Frontal cortex (tissue), 4 donors: ENCODE data around the gene CAMK1D. TPM values are rescaled to one million over a fixed set of nuclear protein-coding genes. Genes with fewer than 3 reads are reported as not detected.

Experiments used
- DNase-seq, 2 donors: peaks; one replicate each; pipeline ENCODE4 v3.0.0; 2012; ENCODE audit warnings: low spot score in 2 of 2
- FAIRE-seq: peaks from 2 replicates; lab custom pipeline; 2012; peaks lifted over from hg19 to GRCh38; lab: Jason Lieb, UNC
- total RNA-seq: library from RNA; depleted of rRNA; stranded (reverse); fragments of >200 nt; gene quantifications from one replicate; pipeline ENCODE4 v1.2.3, GENCODE V29; 2014
- donor health status: control.
- donor health status: control.
- donor health status: control.

Gene CAMK1D
- total RNA-seq, 1 donor from 2014 or later, result 19.2 TPM

DNA sequence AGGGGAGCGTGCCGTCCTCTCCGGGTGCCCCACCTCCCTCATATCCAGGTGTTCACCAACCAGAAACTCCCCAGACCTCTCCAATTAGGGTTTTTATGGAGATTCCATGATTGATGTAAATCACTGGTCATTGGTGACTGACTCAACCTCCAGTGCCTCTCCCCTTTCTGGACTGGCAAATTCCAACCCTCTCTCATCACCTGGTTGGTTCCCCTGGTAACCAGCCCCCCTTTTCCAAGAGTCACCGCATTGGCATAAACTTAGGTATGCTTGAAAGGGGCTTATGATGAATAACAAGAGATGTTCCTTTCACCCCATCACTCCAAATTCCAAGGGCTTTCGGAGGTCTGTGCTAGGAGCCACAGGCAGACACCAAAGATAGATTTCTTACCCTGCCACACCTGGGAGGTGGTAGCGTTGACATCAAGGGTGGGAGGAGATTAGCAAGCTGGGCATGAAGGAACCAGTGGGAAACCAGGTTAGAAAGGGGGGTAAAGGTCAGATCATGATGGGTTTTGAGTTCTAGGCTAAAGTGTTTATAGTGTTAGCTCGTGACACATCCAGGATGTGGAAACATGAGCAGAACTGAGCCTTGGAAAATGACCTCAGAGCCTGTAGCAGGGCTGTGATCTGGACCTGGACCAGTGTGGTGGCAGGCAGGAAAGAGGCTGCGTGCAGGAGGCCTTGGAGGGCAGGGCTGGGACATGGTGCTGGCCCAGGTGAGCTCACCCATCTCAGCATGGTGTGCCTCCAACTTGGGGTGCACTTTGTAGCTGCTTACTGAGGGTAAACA is 45.1 kb downstream of the CAMK1D start:
- FAIRE-seq, result no peak
- DNase-seq, result no peak

DNA sequence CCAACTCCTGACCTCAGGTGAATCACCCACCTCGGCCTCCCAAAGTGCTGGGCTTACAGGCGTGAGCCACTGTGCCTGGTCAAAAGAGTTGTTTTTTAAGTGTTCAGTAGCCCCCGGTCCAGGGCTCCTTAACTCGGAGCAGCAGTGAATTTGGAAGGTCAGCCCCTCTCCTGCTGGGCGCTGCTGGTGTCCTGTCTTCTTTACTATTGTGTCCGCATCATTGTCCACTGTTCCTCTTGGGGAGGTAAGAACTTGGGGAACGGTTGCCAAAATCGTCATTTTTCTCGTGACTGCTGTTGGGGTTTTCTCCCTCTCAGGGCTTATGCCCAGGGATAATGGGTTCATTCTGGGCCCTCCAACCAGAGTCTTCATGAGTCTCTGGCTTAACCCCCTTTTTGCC is 46.7 kb downstream of the CAMK1D start:
- no peak for DNase-seq
- no peak for FAIRE-seq

DNA sequence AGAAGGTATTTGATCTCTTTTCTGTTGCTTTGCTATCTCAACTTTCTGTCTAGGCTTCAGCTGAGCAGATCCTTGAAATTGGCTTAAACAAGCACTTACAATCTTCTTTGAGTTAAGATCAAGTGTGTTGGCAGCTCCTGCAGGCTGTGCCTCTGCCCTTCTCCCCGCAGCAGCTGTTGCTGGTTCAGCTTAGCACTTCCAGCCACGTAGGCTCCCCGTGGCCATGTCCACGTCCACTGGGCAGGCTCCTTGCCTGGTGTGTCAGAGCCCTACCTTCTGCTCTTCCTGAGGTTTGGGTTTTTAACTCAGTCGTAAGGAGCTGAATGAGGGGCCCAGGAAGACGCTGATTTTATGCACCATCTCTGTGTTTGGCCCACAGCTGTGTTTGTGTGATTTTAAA is 47.2 kb downstream of the CAMK1D start:
- FAIRE-seq, result no peak
- no peak for DNase-seq

DNA sequence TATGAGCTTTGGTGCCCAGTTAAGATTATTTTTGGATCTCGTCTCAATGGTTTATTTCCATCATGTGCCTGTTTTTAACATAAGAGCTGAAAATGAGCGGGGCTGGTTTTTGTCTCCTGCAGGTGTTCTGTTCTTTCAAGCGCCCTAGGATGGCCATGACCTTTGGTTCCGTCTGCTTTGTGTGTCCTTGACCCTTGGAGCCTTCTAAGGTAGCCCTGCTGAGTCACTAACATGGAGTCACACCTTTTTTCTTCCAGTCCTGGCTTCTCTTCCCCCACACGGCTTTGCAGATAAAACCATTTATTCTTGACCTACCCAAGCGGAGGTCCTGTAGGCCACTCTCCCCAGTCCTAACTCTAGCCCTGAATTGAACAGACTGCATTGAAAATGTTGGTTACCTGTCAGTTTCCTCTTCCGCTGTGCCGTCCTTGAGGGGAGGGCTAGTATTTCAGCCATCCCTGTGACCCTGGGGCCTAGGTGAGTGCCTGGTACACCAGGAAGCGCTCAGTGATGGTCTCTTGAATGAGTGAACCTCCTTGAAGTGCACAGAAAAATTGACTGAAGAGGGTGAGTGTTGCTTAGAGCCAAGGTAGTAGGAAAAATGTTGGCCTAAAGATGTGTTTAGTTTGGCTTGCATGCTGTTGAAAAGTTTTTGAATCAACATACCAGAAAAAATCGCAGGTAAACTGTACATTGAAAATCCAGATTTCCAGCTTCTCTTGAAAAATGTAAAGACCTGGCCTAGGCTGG is 48.0 kb downstream of the CAMK1D start:
- FAIRE-seq (no peak), DNase-seq (no peak)

DNA sequence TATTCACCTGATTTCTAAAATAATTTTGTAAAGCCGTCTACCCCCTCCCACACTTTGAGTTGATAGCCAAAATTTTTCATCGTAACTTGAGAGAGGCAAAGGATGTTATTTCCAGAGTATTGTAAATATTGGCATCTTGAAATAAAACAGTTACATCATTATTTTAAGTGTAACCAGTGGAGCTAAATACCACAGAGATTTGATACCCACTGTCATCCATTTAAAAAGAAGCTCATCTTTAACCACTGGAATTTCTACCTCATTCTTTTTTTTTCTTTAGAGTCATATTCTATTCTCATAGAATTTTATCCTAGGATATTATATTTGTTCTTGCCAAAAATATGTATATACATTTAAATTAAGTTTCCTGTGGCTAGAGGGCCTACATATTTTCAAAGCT is 48.6 kb downstream of the CAMK1D start:
- no peak for DNase-seq
- no peak for FAIRE-seq

DNA sequence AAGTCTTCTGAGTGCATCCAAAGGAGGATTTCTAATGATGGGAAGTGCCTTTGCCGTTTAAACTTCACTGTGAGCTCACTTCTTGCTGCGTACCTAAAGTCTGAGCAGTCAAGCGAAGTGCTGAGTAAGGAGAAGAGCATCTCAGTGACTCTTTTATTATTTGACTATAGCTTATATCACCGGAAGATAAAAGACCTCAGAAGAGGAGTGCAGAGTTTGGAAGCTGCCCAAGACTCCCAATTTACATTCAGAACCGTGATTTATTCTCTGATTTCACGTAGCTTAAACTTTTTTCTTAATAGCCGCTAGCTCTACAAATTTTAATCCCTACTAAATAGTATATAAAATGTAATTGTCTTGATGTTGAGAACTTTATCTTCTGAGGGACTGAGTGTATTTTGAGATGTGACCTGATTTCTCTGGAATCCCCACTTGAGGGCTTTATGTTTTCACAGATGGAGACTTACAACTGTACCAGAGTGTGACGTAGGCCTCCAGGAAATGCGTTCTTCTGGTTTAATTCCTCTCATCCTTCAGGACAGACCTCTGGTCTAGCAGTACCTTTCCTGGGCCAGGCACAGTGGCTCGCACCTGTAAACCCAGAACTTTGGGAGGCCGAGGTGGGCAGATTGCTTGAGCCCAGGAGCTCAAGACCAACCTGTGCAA is 51.1 kb downstream of the CAMK1D start:
- no peak for FAIRE-seq
- no peak for DNase-seq

DNA sequence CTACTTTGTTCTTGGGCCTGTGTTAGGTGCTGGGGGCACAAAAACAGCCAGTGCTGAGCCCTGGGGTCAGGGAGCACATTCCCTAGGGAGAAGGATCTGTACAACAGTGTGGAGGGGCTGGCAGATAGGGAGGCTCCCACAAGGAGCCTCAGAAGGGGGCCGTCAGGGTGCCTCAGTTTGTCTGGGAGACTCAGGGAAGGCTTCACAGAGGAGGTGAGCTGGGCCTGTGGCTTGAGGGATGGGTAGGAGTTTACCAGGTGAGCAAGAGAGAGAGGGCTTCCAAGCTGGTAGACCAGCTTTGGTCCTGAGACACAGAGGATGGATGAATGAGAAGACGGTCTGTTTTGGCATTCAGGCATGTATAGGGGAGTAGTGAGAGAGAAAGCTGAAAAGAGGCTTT is 52.1 kb downstream of the CAMK1D start:
- no peak for FAIRE-seq

DNA sequence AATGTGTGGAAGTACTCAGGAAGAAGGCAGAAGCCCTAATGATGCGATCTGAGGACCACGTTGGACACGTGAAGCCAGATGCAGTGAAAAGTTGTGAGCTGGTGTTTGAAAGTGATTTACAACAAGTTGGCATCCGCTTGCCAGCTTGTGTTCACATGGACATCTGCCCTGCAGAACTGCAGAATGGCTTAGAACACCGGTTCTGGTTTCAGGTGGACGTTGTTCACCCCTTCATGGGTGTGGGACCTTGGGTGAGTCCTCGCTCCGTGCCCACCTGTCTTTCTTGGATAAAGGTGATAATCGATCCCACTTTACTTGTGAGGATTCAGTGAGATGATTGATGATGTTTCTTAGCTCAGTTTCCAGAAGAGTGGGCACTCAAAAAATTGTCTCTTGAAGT is 53.8 kb downstream of the CAMK1D start:
- no peak for FAIRE-seq
- no peak for DNase-seq

More for the DNA sequence above, 52.1 kb downstream of the CAMK1D start:
- DNase-seq, result no peak

DNA sequence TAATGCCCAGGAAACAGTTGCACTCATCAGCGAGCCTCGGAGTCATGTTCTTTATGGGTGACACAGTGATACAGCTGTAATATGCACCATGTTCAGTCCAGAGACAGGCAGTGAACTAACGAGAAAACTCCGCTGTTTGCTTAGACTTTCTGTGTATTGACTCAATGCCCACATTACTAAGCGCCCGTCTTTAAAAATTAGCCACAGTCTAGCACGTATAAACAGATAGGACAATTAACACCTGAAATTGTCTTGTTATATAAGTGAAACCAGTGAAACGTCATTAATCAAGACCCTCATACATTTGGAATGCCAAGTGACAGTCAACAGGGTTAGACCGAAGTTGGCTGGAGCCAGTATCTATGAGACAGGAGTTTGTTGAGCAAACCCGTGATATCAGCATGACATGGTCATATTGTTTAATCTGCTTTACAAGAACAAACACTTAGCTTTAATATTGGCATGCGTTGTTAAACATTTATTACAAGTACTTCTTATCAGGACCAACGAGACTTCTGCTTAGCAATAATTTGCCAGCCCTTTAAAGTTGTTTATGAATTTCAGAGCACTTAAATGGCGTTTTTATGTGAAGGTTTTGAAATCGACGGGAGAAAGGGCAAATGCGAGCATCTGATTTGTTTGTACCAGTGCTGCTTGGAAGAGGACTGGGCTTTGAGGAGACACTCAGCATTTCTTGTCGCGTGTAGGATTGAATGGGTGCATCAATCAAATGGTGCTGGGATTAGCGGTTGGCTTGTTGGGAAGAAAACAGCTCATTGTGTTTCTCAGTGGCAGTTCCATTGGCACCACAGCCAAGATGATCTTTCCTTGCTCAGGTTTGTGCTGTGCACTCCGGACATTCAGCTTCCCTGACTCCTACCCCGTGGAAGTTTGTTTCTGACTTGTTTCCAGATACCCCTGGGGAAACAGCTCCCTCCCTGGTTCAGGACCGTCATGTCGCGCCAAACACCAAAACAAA is 56.3 kb downstream of the CAMK1D start:
- FAIRE-seq (no peak), DNase-seq (no peak)

DNA sequence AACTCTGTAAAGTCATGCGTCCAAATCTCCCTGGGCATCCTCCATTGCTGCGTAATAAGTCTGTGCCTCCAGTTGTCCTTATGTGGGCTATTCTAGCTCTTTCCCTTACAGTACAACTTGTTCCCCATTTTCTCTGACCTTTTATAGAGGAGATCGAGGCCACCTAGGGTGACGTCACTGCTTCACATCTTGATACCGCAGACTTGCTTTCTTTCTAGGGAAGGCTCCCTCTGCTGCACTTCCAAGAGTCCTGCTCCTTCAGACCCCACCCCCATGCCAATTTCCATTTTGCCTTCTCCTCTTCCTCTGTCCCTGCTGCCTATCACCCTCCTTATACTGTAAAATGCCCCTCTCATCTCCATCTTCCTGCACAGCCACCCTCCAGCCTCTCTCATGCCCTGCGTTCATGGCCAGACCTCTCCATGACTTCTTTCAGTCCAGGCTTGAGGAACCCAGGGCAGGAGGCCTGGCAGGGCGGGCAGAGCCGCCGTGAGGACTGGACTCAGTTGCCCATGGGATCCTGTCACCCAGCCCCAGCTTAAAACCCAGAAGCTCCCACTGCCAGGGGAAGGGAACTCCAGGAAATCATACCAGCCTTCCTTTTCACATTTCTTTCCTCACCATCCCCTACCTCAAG is 57.5 kb downstream of the CAMK1D start:
- DNase-seq (no peak), FAIRE-seq (no peak)

DNA sequence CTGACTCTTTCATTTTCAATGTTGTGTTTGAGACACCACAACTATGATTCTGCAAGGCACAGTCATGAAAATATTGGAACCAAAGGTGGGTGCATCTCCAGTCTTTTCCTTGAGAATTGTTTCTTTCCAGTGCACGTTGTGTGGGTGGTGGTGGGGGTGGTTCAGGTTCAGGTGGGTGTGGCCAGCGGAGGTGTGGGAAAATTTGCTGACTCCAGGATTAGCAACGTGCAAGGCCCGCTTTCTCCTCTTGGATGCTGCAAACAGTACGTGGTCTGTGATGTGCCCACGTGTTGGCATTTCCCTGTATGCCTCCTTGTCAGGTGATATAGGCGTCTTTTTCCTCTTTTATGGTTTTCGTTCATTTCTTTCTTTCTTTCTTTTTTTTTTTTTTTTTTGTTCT is 59.1 kb downstream of the CAMK1D start:
- FAIRE-seq, result no peak

DNA sequence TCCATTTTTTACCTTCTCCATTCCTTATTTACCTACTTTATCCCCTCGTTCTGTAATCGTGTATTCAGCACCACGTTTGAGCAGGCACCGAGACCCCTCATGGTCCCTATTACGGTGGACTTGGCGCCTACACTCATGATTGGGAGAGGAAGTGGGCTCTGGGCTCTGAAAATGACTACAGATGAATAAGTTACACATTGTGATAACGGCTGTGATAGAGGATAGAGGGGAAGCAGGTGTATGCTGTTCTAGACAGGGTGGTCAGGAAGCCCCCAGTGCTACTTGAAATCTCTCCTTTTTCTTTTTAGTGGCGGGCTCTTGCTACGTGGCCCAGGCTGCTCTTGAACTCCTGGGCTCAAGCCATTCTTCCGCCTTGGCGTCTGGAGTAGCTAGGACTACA is 59.8 kb downstream of the CAMK1D start:
- DNase-seq, result no peak
- no peak for FAIRE-seq

More for the DNA sequence above, 59.1 kb downstream of the CAMK1D start:
- DNase-seq, result no peak

DNA sequence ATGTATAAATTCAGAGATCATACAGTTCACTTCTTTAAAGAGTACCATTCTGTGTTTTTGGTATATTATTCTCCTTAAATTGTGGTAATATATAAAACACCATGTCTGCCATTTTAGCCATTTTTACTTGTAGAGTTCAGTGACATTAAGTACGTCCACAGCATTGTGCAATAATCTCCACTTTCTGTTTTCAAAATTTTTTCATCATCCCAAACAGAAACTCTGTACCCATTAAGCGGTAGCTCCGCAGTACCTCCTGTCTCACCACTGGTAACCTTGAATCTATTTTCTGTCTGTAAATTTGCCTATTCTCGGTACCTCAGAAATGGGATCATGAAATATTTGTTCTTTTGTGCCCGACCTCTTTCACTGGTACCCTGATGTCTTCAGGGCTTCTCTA is 60.3 kb downstream of the CAMK1D start:
- FAIRE-seq (no peak), DNase-seq (no peak)

DNA sequence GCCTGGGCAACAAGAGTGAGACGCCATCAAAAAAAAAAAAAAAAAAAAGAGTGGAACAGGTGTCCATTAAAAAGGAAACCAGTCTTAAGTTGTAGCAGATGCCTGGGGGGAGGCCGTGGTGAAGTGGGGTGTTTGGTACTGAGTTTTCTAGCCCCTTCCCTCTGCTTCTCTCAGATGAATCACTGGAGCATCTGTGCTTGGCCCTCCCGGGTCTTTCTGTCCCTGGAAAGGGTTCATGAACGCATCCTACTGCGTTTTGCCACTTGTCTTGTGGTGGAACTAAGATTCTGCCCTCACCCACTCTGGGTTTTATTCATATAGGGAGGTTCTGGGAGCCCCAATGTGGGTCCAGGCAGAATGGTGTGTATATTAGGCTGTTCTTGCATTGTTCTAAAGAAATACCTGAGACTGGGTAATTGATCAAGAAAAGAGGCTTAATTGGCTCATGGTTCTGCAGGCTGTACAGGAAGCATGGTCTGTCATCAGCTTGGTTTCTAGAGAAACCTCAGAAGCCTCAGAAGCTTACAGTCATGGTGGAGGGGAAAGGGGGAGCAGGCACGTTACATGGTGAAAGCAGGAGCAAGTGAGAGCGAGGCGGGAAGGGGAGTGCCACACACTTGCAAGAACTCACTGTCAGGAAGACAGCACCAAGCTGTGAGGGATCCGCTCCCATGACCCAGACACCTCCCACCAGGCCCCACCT is 63.5 kb downstream of the CAMK1D start:
- no peak for DNase-seq
- FAIRE-seq, result no peak

DNA sequence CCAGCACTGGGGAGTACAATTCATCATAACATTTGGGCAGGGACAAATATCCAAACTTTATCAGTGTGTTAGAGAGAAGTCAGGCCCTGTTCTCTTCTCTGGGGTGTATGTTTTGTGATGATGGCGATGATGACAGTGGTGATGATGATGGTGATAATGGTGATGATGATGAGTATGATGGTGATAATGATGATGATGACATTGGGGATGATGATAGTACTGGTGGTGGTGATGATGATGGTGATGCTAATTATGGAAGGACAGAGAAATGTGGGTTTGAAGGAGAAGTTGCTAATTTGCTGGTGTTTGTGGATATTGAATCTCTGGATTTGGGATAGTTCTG is 64.0 kb downstream of the CAMK1D start:
- DNase-seq (no peak), FAIRE-seq (no peak)

DNA sequence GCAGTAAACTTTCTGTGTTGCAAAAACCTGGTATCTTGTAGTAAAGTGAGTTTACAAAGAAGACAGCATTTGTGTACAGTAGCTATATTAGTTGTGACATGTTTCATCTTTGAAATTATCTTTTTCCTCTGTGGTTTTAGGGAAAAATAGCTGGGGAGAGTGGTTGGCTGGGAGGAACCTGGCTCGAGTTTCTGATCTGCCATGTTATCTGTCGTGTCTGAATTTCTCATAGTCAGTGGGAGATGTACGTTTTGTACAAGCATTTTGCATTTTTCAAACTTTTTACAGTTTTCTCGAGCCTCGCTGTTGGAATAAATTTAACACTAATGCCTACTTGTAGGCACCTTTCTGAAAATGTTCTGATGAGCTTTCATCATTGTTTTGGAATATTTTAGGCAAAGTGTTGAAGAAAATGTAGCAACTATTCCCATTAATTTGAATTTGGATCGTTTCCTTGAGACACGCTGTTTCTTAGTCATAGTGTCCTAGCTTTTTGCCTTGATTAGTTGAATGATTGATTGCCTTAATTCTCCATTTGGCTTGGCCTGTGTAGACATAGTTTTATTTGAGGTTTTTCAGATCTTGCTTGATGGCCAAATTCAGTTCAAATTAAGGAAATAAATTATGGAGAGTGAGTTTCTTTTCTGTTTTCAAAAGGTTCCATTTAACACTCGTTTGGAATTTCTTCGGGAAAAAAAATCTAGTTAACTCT is 65.1 kb downstream of the CAMK1D start:
- no peak for DNase-seq
- FAIRE-seq, result no peak

DNA sequence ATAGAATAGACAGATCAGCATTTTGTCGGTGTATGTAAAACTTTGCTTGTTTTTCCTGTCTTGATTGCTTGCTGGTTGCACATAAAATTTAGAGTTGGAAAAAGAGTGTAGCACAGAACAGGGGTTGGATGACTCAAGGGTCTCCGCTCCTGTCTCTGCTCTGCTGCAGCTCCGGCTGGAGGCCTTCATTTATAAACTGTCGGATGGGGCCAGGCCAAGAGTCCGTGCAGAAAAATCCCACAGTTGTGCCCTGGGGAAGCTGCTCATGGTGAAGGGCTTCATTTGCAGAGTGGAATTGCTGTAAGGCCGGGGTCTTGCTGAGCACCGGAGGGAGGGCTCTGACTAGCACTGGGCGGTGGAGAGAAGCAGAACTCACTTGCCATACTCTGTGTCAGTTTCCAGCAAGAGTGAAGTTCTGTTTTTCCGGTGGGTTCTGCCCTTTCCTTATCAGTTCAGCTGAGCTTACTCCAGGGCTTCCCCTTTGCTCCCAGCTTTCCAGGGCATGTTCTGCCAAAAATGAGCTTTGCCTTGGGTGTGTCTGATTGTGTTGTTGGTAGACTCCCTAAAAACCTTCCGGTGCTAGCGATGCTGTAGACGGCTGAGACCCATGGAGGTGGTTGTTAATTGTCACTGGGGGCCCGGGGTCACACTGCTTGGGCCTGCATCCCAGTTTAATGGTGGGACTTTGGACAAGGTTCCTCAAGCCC is 67.2 kb downstream of the CAMK1D start:
- DNase-seq (no peak), FAIRE-seq (no peak)

DNA sequence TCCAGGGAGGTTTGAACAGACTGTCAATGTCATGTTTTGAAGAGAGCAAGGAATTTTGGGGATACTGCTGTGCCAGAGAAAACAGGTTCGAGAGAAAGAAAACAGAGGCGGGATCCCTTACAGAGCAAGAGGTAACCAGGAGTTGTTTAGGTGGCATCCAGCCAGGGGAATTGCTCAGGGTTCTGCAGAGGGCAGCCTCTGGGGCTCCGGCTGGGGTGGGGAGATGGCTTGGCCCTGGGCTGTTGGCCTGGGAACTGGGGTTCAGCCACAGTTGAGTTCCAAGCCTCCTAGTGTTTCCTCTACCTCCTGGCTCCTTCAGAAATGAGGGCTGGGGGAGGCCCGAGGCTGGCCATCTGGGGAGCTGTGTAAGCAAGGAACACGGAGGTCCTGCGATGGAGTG is 68.0 kb downstream of the CAMK1D start:
- FAIRE-seq (no peak), DNase-seq (no peak)
